Fibroblast of lung (primary cell): ENCODE measurements around the gene KATNAL1. TPM values are rescaled to one million over a fixed set of nuclear protein-coding genes. Genes with fewer than 3 reads are reported as not detected.

ENCODE experiments used
- DNase-seq, 2 donors: peaks; one replicate each; pipeline versions ENCODE4 v3.0.0 to v3.0.0-alpha.2; 2010; ENCODE audit warnings: low read depth in 2 of 2
- H2AFZ ChIP-seq: 2 replicates; pipeline ENCODE4 v1.5.1; 2012; ENCODE audit warnings: low read length, control low read depth, inconsistent platforms
- H3K27ac ChIP-seq: 2 replicates; pipeline ENCODE4 v1.5.1; 2011; ENCODE audit warnings: low read length, control low read depth; ENCODE audit not compliant: insufficient read depth
- H3K27me3 ChIP-seq: 2 replicates; pipeline ENCODE4 v1.5.1; 2011; ENCODE audit warnings: mild to moderate bottlenecking, low read length; ENCODE audit not compliant: control insufficient read depth, insufficient read depth
- H3K36me3 ChIP-seq: 2 replicates; pipeline ENCODE4 v1.5.1; 2011; ENCODE audit warnings: low read length; ENCODE audit not compliant: control insufficient read depth, insufficient read depth
- H3K4me1 ChIP-seq: 2 replicates; pipeline ENCODE4 v1.5.1; 2011; ENCODE audit warnings: low read length; ENCODE audit not compliant: control insufficient read depth, insufficient read depth; ENCODE audit errors: extremely low read depth
- H3K4me2 ChIP-seq: 2 replicates; pipeline ENCODE4 v1.5.1; 2011; ENCODE audit warnings: low read length, control low read depth; ENCODE audit not compliant: insufficient read depth; ENCODE audit errors: extremely low read depth
- H3K4me3 ChIP-seq, 4 experiments: fragments of 200-600 bp in 1 of 4; sonication (generic) in 1 of 4; replicated peaks in 1 of 4; 2 replicates each; pipeline ENCODE4 v1.5.1; 2011 to 2016; ENCODE audit warnings: low read length in 4 of 4, low read depth in 3 of 4, mild to moderate bottlenecking in 3 of 4, control low read depth in 2 of 4, inconsistent platforms in 1 of 4, mixed read lengths in 1 of 4; ENCODE audit not compliant: insufficient read depth in 1 of 4; ENCODE audit errors: control extremely low read depth in 1 of 4
- H3K79me2 ChIP-seq: 2 replicates; pipeline ENCODE4 v1.5.1; 2012; ENCODE audit warnings: mild to moderate bottlenecking, low read length, inconsistent platforms; ENCODE audit not compliant: control insufficient read depth, insufficient read depth
- H3K9ac ChIP-seq: 2 replicates; pipeline ENCODE4 v1.5.1; 2011; ENCODE audit warnings: mild to moderate bottlenecking, low read length, control low read depth; ENCODE audit not compliant: insufficient read depth
- H3K9me3 ChIP-seq: 2 replicates; pipeline ENCODE4 v1.5.1; 2012; ENCODE audit warnings: low read depth, low read length; ENCODE audit not compliant: control insufficient read depth, insufficient read depth
- H4K20me1 ChIP-seq: 2 replicates; pipeline ENCODE4 v1.5.1; 2011; ENCODE audit warnings: low read length; ENCODE audit not compliant: control insufficient read depth, insufficient read depth; ENCODE audit errors: extremely low read depth
- EZH2 ChIP-seq: IDR thresholded peaks from 2 replicates; pipeline ENCODE4 v1.5.1; 2012; ENCODE audit warnings: low read length, control low read depth, mild to moderate bottlenecking; ENCODE audit errors: missing control alignments
- polyA plus RNA-seq, 2 donors: library from polyadenylated mRNA; depleted of rRNA in 1 of 2; stranded (reverse) in 1 of 2; unstranded in 1 of 2; fragments of >200 nt; gene quantifications; 2 replicates each; pipeline ENCODE4 v1.2.1, GENCODE V29; 2011 to 2012; ENCODE audit warnings: missing spikeins in 1 of 2
- total RNA-seq: library from RNA; depleted of rRNA; stranded (reverse); fragments of >200 nt; gene quantifications from 2 replicates; pipeline ENCODE4 v1.2.1, GENCODE V29; 2014
- TF ChIP-seq, protein P1 (sequence below), 2 donors: IDR thresholded peaks in 1 of 2; conservative IDR thresholded peaks in 1 of 2; 1 replicate in 1 of 2; 2 replicates in 1 of 2; pipeline ENCODE4 v1.5.1; 2011 to 2012; ENCODE audit warnings: low read length in 2 of 2, control low read depth in 1 of 2, inconsistent platforms in 1 of 2, low read depth in 1 of 2, mild to moderate bottlenecking in 1 of 2

Gene KATNAL1
- total and polyA plus RNA-seq, 2 donors (not counting 1 experiment from before 2014, with no cell fraction given) = 24.8 to 32.7 TPM

DNA sequence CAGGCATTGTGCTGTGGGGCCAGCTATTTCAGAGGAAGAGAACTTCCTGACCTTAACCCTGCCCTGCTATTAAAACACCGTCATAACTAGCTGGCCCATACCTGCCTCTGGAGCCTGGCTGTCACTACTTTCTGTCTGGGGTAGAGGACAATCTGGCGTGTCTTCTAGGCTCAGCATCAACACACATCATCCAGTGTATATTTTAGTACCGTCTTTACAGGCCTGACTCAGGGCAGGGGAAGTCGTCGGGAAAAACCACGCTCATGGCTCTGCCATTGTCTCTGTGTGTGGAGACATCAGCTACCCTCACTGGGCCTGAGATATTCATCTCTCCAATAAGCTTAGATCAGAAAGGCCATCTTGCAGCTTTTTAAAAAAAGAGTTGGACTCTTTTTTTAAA is 151.1 kb downstream of the KATNAL1 start:
- Histone ChIP-seq H4K20me1 (no peaks in the 10 kb centered on the region), H3K4me2 (no peak overlapping the region), H3K9ac (no peak overlapping the region), H3K4me1 (no peaks in the 10 kb centered on the region), H3K27me3 (peaks cover 10% of the 10 kb centered on the region), H3K36me3 (no peaks in the 10 kb centered on the region), H3K9me3 (no peaks in the 10 kb centered on the region), H3K79me2 (no peaks in the 10 kb centered on the region), H3K4me3 (no peak overlapping the region), H2AFZ (no peak overlapping the region), H3K27ac (no peak overlapping the region)
- no peak for TF ChIP-seq EZH2
- TF ChIP-seq, protein P1, sequence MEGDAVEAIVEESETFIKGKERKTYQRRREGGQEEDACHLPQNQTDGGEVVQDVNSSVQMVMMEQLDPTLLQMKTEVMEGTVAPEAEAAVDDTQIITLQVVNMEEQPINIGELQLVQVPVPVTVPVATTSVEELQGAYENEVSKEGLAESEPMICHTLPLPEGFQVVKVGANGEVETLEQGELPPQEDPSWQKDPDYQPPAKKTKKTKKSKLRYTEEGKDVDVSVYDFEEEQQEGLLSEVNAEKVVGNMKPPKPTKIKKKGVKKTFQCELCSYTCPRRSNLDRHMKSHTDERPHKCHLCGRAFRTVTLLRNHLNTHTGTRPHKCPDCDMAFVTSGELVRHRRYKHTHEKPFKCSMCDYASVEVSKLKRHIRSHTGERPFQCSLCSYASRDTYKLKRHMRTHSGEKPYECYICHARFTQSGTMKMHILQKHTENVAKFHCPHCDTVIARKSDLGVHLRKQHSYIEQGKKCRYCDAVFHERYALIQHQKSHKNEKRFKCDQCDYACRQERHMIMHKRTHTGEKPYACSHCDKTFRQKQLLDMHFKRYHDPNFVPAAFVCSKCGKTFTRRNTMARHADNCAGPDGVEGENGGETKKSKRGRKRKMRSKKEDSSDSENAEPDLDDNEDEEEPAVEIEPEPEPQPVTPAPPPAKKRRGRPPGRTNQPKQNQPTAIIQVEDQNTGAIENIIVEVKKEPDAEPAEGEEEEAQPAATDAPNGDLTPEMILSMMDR (conservative IDR thresholded peaks at IDR 0.05 in 1 of 2, IDR thresholded peaks at IDR 0.05 in 1 of 2; ENCODE audit: low read depth in 1 of 2, low read length in 2 of 2) = no peak
- DNase-seq = no peak

- H3K79me2 ChIP-seq = no peaks in the 10 kb centered on the region
- no peaks in the 10 kb centered on the region for H3K9me3 ChIP-seq
- TF ChIP-seq, protein P1 (conservative IDR thresholded peaks at IDR 0.05 in 1 of 2, IDR thresholded peaks at IDR 0.05 in 1 of 2; ENCODE audit: low read depth in 1 of 2, low read length in 2 of 2) = no peak
- no peak for TF ChIP-seq EZH2
- H3K27ac ChIP-seq = no peak overlapping the region
- no peaks in the 10 kb centered on the region for H3K36me3 ChIP-seq
- no peak overlapping the region for H3K9ac ChIP-seq
- H4K20me1 ChIP-seq = no peaks in the 10 kb centered on the region
- no peak overlapping the region for H3K4me3 ChIP-seq
- H3K27me3 ChIP-seq = peaks cover 13% of the 10 kb centered on the region
- no peak overlapping the region for H2AFZ ChIP-seq
- H3K4me1 ChIP-seq = no peaks in the 10 kb centered on the region
- no peak for DNase-seq
- H3K4me2 ChIP-seq = no peak overlapping the region
These were observed 152.4 kb downstream of the KATNAL1 start for GRCh38 chr13:30154931-30155330.

- no peaks in the 10 kb centered on the region for H3K4me1 ChIP-seq
- peaks cover 13% of the 10 kb centered on the region for H3K27me3 ChIP-seq
- no peak for DNase-seq
- no peaks in the 10 kb centered on the region for H4K20me1 ChIP-seq
- H3K9me3 ChIP-seq = no peaks in the 10 kb centered on the region
- H3K4me2 ChIP-seq = no peak overlapping the region
- H2AFZ ChIP-seq = no peak overlapping the region
- no peak overlapping the region for H3K27ac ChIP-seq
- no peak overlapping the region for H3K9ac ChIP-seq
- no peaks in the 10 kb centered on the region for H3K36me3 ChIP-seq
- H3K4me3 ChIP-seq = no peak overlapping the region
- H3K79me2 ChIP-seq = no peaks in the 10 kb centered on the region
- TF ChIP-seq EZH2 = no peak
- TF ChIP-seq, protein P1 (conservative IDR thresholded peaks at IDR 0.05 in 1 of 2, IDR thresholded peaks at IDR 0.05 in 1 of 2; ENCODE audit: low read depth in 1 of 2, low read length in 2 of 2) = no peak
These were observed 152.8 kb downstream of the KATNAL1 start for GRCh38 chr13:30154531-30154930.
